ENCODE measurements around the gene PROSER1. TPM values are rescaled to one million over a fixed set of nuclear protein-coding genes. Genes with fewer than 3 reads are reported as not detected.

The PROSER1 gene
- total RNA-seq, 2 experiments from 2014 or later, result 88.7 to 108 TPM

GRCh38 chr13:38967446-38967845 lies 70.4 kb downstream of the PROSER1 start:
- Mint-ChIP-seq H3K36me3 (ENCODE audit: low read depth) (no peaks in the 10 kb centered on the region), H3K27ac (no peak overlapping the region)
- CTCF ChIA-PET, result interaction anchor here (1.3 kb wide), 1 partner anchor 45 kb away, joined by 3 read pairs; no protein-coding TSS in a partner anchor

GRCh38 chr13:38965281-38965680 lies 72.6 kb downstream of the PROSER1 start:
- Mint-ChIP-seq H3K4me1 (ENCODE audit: low read depth) (no peaks in the 10 kb centered on the region), H3K27ac (no peak overlapping the region), H3K36me3 (ENCODE audit: low read depth) (no peaks in the 10 kb centered on the region), H3K9me3 (peaks cover 5% of the 10 kb centered on the region), H3K4me3 (no peak overlapping the region), H3K27me3 (peaks cover 8% of the 10 kb centered on the region)
- intact Hi-C loops (cut with micrococcal nuclease), result no loop called here
- CTCF ChIA-PET, result no interaction called here
- POLR2A ChIA-PET, result no interaction called here
- DNase-seq (no peak), ATAC-seq (no peak)
- no peak for TF ChIP-seq CTCF (IDR thresholded peaks at IDR 0.05)

More at GRCh38 chr13:38967446-38967845, 70.4 kb downstream of the PROSER1 start:
- no peak for TF ChIP-seq CTCF (IDR thresholded peaks at IDR 0.05)
- no peak overlapping the region for H3K4me3 Mint-ChIP-seq
- intact Hi-C loops (cut with micrococcal nuclease), result no loop called here
- POLR2A ChIA-PET, result no interaction called here
- no peak for DNase-seq
- no peak for ATAC-seq
- H3K9me3 Mint-ChIP-seq, result no peaks in the 10 kb centered on the region
- no peaks in the 10 kb centered on the region for H3K4me1 Mint-ChIP-seq (ENCODE audit: low read depth)
- peaks cover 10% of the 10 kb centered on the region for H3K27me3 Mint-ChIP-seq

GRCh38 chr13:38960175-38960574 lies 77.7 kb downstream of the PROSER1 start:
- H3K4me1 Mint-ChIP-seq (ENCODE audit: low read depth), result no peaks in the 10 kb centered on the region
- DNase-seq (no peak), ATAC-seq (no peak)
- peaks cover 5% of the 10 kb centered on the region for H3K9me3 Mint-ChIP-seq
- no peak for TF ChIP-seq CTCF (IDR thresholded peaks at IDR 0.05)
- no peak overlapping the region for H3K4me3 Mint-ChIP-seq
- ChIA-PET CTCF (no interaction called here), POLR2A (no interaction called here)
- no peak overlapping the region for H3K27ac Mint-ChIP-seq
- H3K27me3 Mint-ChIP-seq, result peaks cover 4% of the 10 kb centered on the region
- intact Hi-C loops (cut with micrococcal nuclease), result no loop called here
- no peaks in the 10 kb centered on the region for H3K36me3 Mint-ChIP-seq (ENCODE audit: low read depth)

Other genes starting within 250 kb of the PROSER1 start
- not detected for gene STOML3, start 47.3 kb downstream of the PROSER1 start, total RNA-seq
- 10 to 100 TPM; 17.5 to 17.9 TPM for gene NHLRC3, start 367 bp upstream of the PROSER1 start, total RNA-seq